GM12878 (cell line): ENCODE data around the gene LIMA1. TPM values are rescaled to one million over a fixed set of nuclear protein-coding genes. Genes with fewer than 3 reads are reported as not detected.

ENCODE experiments used
- ATAC-seq: fragments of 200-7000 bp; cut with Tn5 transposase; 3 replicates; pipeline ENCODE4 v1.9.1; 2020; ENCODE audit warnings: mild to moderate bottlenecking, moderate library complexity
- BruUV-seq: library from RNA; stranded (reverse); fragments of 400-500 nt; replicated peaks from 2 replicates; lab custom pipeline; 2021; lab: Mats Ljungman, UMichigan
- CTCF ChIA-PET: fragments of 300-600 bp; sonication (Branson Sonifier 250); formaldehyde crosslinking; extraction: SDS; loops from one replicate; lab custom pipeline; 2021; ENCODE audit warnings: inconsistent platforms; lab: Yijun Ruan, JAX
- POLR2A ChIA-PET: fragments of 350-600 bp; formaldehyde crosslinking; extraction: SDS; loops from one replicate; lab custom pipeline; 2021; ENCODE audit warnings: inconsistent platforms; lab: Charles Lee
- RAD21 ChIA-PET: fragments of 300-600 bp; sonication (Branson Sonifier 250); formaldehyde crosslinking; loops from one replicate; lab custom pipeline; 2023; ENCODE audit warnings: antibody characterized with exemption; ENCODE audit not compliant: unreplicated experiment; lab: Charles Lee
- SMC1A ChIA-PET: fragments of 300-600 bp; sonication (Branson Sonifier 250); formaldehyde crosslinking; loops from one replicate; lab custom pipeline; 2023; ENCODE audit not compliant: unreplicated experiment, uncharacterized antibody; lab: Charles Lee
- DNase-seq: peaks from one replicate; pipeline ENCODE4 v3.0.0-alpha.2; 2011; ENCODE audit warnings: low read depth, low spot score
- FAIRE-seq: peaks from 3 replicates; lab custom pipeline; 2011; peaks lifted over from hg19 to GRCh38; lab: Jason Lieb, UNC
- H2AFZ ChIP-seq: 2 replicates; pipeline ENCODE4 v1.6.0; 2011; ENCODE audit warnings: low read depth, low read length, control low read depth; ENCODE audit not compliant: control insufficient read depth
- H3K27ac ChIP-seq: 2 replicates; pipeline ENCODE4 v1.5.1; 2011; ENCODE audit warnings: control low read depth; ENCODE audit not compliant: control insufficient read depth, insufficient read depth
- H3K27me3 ChIP-seq, 2 experiments: replicated peaks in 1 of 2; 2 replicates each; pipeline versions ENCODE4 v1.6.0 to v1.6.1; 2011; ENCODE audit warnings: low read length in 1 of 2; ENCODE audit not compliant: control insufficient read depth in 2 of 2, insufficient read depth in 2 of 2
- H3K36me3 ChIP-seq, 2 experiments: 2 replicates each; pipeline ENCODE4 v1.5.1; 2011; ENCODE audit warnings: low read length in 1 of 2; ENCODE audit not compliant: control insufficient read depth in 2 of 2, insufficient read depth in 2 of 2
- H3K4me1 ChIP-seq: 2 replicates; pipeline ENCODE4 v1.6.1; 2011; ENCODE audit warnings: mild to moderate bottlenecking, low read length, moderate library complexity, mixed read lengths; ENCODE audit not compliant: control insufficient read depth, insufficient read depth
- H3K4me2 ChIP-seq: 2 replicates; pipeline ENCODE4 v1.6.0; 2011; ENCODE audit warnings: control low read depth; ENCODE audit not compliant: control insufficient read depth, insufficient read depth
- H3K4me3 ChIP-seq: fragments of 200-600 bp; sonication (generic); 2 replicates; pipeline ENCODE4 v1.5.1; 2016
- H3K79me2 ChIP-seq: 2 replicates; pipeline ENCODE4 v1.6.0; 2011; ENCODE audit warnings: low read length; ENCODE audit not compliant: control insufficient read depth, insufficient read depth
- H3K9ac ChIP-seq: 2 replicates; pipeline ENCODE4 v1.8.0; 2011; ENCODE audit warnings: low read length, control low read depth, mixed read lengths; ENCODE audit not compliant: control insufficient read depth, insufficient read depth
- H3K9me3 ChIP-seq: replicated peaks from 3 replicates; pipeline ENCODE4 v1.5.1; 2011; ENCODE audit warnings: mild to moderate bottlenecking, low read length; ENCODE audit not compliant: control insufficient read depth, insufficient read depth
- H4K20me1 ChIP-seq: 2 replicates; pipeline ENCODE4 v1.6.0; 2011; ENCODE audit not compliant: control insufficient read depth, insufficient read depth
- BACH1 ChIP-seq: fragments of 450-650 bp; IDR thresholded peaks from 2 replicates; pipeline ENCODE4 v1.6.1; 2017; ENCODE audit warnings: mild to moderate bottlenecking, borderline replicate concordance
- CBX3 ChIP-seq: fragments of 200-600 bp; sonication (generic); IDR thresholded peaks from 2 replicates; pipeline ENCODE4 v1.6.1; 2016; ENCODE audit warnings: low read depth, borderline replicate concordance
- CREM ChIP-seq: IDR thresholded peaks from 2 replicates; pipeline ENCODE4 v1.6.1; 2014; ENCODE audit warnings: antibody characterized with exemption, low read depth
- CTCF ChIP-seq, 3 experiments: IDR thresholded peaks in 2 of 3; conservative IDR thresholded peaks in 1 of 3; 2 replicates each; pipeline ENCODE4 v1.5.1; 2011; ENCODE audit warnings: low read depth in 3 of 3, low read length in 3 of 3, mild to moderate bottlenecking in 3 of 3, control low read depth in 2 of 3, moderate library complexity in 2 of 3, inconsistent platforms in 1 of 3, mixed read lengths in 1 of 3; ENCODE audit not compliant: control insufficient read depth in 2 of 3, insufficient read depth in 1 of 3; ENCODE audit errors: extremely low read depth in 1 of 3
- EGR1 ChIP-seq, 2 experiments: IDR thresholded peaks; 1 replicate in 1 of 2; 2 replicates in 1 of 2; pipeline ENCODE4 v1.6.1; 2011 to 2012; ENCODE audit warnings: low read depth in 2 of 2, low read length in 2 of 2, borderline replicate concordance in 1 of 2, mild to moderate bottlenecking in 1 of 2, moderate library complexity in 1 of 2
- IKZF1 ChIP-seq: fragments of 450-650 bp; conservative IDR thresholded peaks from 2 replicates; pipeline ENCODE4 v1.6.1; 2017; ENCODE audit warnings: antibody characterized with exemption, mild to moderate bottlenecking
- KLF5 ChIP-seq: fragments of 450-650 bp; IDR thresholded peaks from 2 replicates; pipeline ENCODE4 v1.6.1; 2014; ENCODE audit warnings: mild to moderate bottlenecking; ENCODE audit not compliant: partially characterized antibody
- MEF2A ChIP-seq: IDR thresholded peaks from 2 replicates; pipeline ENCODE4 v1.6.1; 2011; ENCODE audit warnings: low read depth, mild to moderate bottlenecking, low read length, moderate library complexity; ENCODE audit not compliant: insufficient read depth
- NR2F1 ChIP-seq: fragments of 450-650 bp; conservative IDR thresholded peaks from 2 replicates; pipeline ENCODE4 v1.6.1; 2017; ENCODE audit warnings: mild to moderate bottlenecking
- PAX5 ChIP-seq: IDR thresholded peaks from 2 replicates; pipeline ENCODE4 v1.6.1; 2011; ENCODE audit warnings: low read depth, low read length, borderline replicate concordance
- RBBP5 ChIP-seq: fragments of 200-600 bp; sonication (generic); conservative IDR thresholded peaks from 2 replicates; pipeline ENCODE4 v1.6.1; 2016
- RELA ChIP-seq: fragments of 450-650 bp; IDR thresholded peaks from 2 replicates; pipeline ENCODE4 v1.8.0; 2014; ENCODE audit warnings: borderline replicate concordance; ENCODE audit not compliant: partially characterized antibody
- SREBF2 ChIP-seq: IDR thresholded peaks from 2 replicates; pipeline ENCODE4 v1.6.1; 2012; ENCODE audit warnings: mild to moderate bottlenecking, low read length
- STAT3 ChIP-seq: IDR thresholded peaks from 2 replicates; pipeline ENCODE4 v1.6.1; 2011; ENCODE audit warnings: low read depth, low read length, improper control_type of control experiment
- TAF1 ChIP-seq: IDR thresholded peaks from 2 replicates; pipeline ENCODE4 v1.6.1; 2011; ENCODE audit warnings: mild to moderate bottlenecking, low read depth, low read length, borderline replicate concordance
- TCF7 ChIP-seq: IDR thresholded peaks from 2 replicates; pipeline ENCODE4 v1.6.1; 2014; ENCODE audit warnings: antibody characterized with exemption, borderline replicate concordance
- ZBED1 ChIP-seq: IDR thresholded peaks from 2 replicates; pipeline ENCODE4 v1.6.1; 2016; ENCODE audit warnings: borderline replicate concordance
- ZNF274 ChIP-seq: IDR thresholded peaks from one replicate; pipeline ENCODE4 v1.8.0; 2011; ENCODE audit not compliant: insufficient read length, insufficient read depth
- ZNF622 ChIP-seq: fragments of 450-650 bp; IDR thresholded peaks from 2 replicates; pipeline ENCODE4 v1.6.1; 2017; ENCODE audit warnings: mild to moderate bottlenecking, inconsistent platforms
- WGBS: methylation state at CpG from one replicate; pipeline ENCODE4 v1.1.6; 2016; ENCODE audit warnings: low lambda C conversion rate; ENCODE audit not compliant: insufficient replicate concordance, insufficient coverage; ENCODE audit errors: missing lambda C conversion rate; 5-methylcytosine and 5-hydroxymethylcytosine counted together
- in situ Hi-C: fragments of 300-500 bp; cut with MboI; formaldehyde crosslinking; loops from 9 replicates; pipeline ENCODE4 v1.14.3; 2018; ENCODE audit warnings: mixed read lengths
- intact Hi-C: fragments of 100-400 bp; cut with micrococcal nuclease; formaldehyde crosslinking; loops from one replicate; pipeline ENCODE4 v1.14.2; 2022; ENCODE audit not compliant: unreplicated experiment
- polyA plus RNA-seq, 11 experiments: library from polyadenylated mRNA; depleted of rRNA in 4 of 11; unstranded in 6 of 11; stranded (reverse) in 5 of 11; fragments of >200 nt; fragmentation: Nextera tagmentation in 4 of 11; fragmentation: Illumina TruSeq in 1 of 11; extraction: Ambion mirVana in 4 of 11; extraction: Trizol in 1 of 11; gene quantifications; 1 replicate in 1 of 11; 2 replicates in 10 of 11; pipeline versions ENCODE4 v1.2.1 to v1.2.3, GENCODE V29; 2011 to 2016; ENCODE audit warnings: inconsistent platforms in 2 of 11, missing spikeins in 2 of 11, low read depth in 1 of 11
- total RNA-seq, 4 experiments: library from RNA; depleted of rRNA in 3 of 4; stranded (reverse); fragments of >200 nt in 3 of 4; fragmentation: Illumina TruSeq in 1 of 4; extraction: Trizol in 1 of 4; gene quantifications; 2 replicates each; pipeline versions ENCODE4 v1.2.1 to v1.2.3, GENCODE V29; 2013 to 2021
- TF ChIP-seq, protein P1 (sequence below): IDR thresholded peaks from 2 replicates; pipeline ENCODE4 v1.6.1; 2011; ENCODE audit warnings: mild to moderate bottlenecking, low read depth, low read length, moderate library complexity; ENCODE audit not compliant: insufficient replicate concordance

Gene LIMA1
- total and polyA plus RNA-seq, 10 of the 15 experiments (the other 5 are each of a cell fraction or from before 2014, with no cell fraction given): 53.2 to 109 (median 60.8) TPM

GRCh38 chr12:50257236-50258166, 25.8 kb downstream of the LIMA1 start:
- no peak overlapping the region for H2AFZ ChIP-seq
- H3K9me3 ChIP-seq: no peaks in the 10 kb centered on the region
- no peak for ATAC-seq
- CTCF ChIA-PET: interaction anchor here (1.2 to 2.1 kb wide), 2 partner anchors 17 to 46 kb away, joined by 3 to 13 read pairs; no protein-coding TSS in a partner anchor
- POLR2A ChIA-PET: interaction anchor here (1.0 kb wide), 1 partner anchor 26 kb away, joined by 3 read pairs; no protein-coding TSS in a partner anchor
- H3K79me2 ChIP-seq: no peaks in the 10 kb centered on the region
- no peak overlapping the region for H3K27ac ChIP-seq
- H3K4me1 ChIP-seq: peaks cover 25% of the 10 kb centered on the region
- no peaks in the 10 kb centered on the region for H3K27me3 ChIP-seq
- BruUV-seq: no TSS peak
- no peak for DNase-seq
- RAD21 ChIA-PET: interaction anchor here (2.3 kb wide), 1 partner anchor 36 kb away, joined by 10 read pairs; no protein-coding TSS in a partner anchor
- H4K20me1 ChIP-seq: no peaks in the 10 kb centered on the region
- intact Hi-C loops (no loop called here), in situ Hi-C loops (no loop called here)
- H3K4me3 ChIP-seq: no peak overlapping the region
- FAIRE-seq: no peak
- no peak overlapping the region for H3K9ac ChIP-seq
- TF ChIP-seq ZNF274: no peak
- no peak for TF ChIP-seq CREM
- TF ChIP-seq CBX3: no peak
- TF ChIP-seq EGR1 (IDR thresholded peaks at IDR 0.05; ENCODE audit: borderline replicate concordance in 1 of 2, low read depth in 2 of 2, low read length in 2 of 2): no peak
- no peak for TF ChIP-seq BACH1
- no peak for TF ChIP-seq MEF2A
- TF ChIP-seq RELA: no peak
- no peak for TF ChIP-seq NR2F1
- no peak for TF ChIP-seq PAX5
- no peak for TF ChIP-seq CTCF (IDR thresholded peaks at IDR 0.05 in 2 of 3, conservative IDR thresholded peaks at IDR 0.05 in 1 of 3; ENCODE audit: control insufficient read depth in 2 of 3, extremely low read depth in 1 of 3, insufficient read depth in 1 of 3, low read depth in 3 of 3, low read length in 3 of 3)
- no peak for TF ChIP-seq KLF5
- no peak for TF ChIP-seq SREBF2
- TF ChIP-seq ZBED1: no peak
- TF ChIP-seq TCF7: no peak
- TF ChIP-seq, protein P1, sequence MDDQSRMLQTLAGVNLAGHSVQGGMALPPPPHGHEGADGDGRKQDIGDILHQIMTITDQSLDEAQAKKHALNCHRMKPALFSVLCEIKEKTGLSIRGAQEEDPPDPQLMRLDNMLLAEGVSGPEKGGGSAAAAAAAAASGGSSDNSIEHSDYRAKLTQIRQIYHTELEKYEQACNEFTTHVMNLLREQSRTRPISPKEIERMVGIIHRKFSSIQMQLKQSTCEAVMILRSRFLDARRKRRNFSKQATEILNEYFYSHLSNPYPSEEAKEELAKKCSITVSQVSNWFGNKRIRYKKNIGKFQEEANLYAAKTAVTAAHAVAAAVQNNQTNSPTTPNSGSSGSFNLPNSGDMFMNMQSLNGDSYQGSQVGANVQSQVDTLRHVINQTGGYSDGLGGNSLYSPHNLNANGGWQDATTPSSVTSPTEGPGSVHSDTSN: no peak
- TF ChIP-seq TAF1: no peak
- no peak for TF ChIP-seq RBBP5
- no peak for TF ChIP-seq STAT3
- TF ChIP-seq ZNF622: no peak
- TF ChIP-seq IKZF1: no peak
- no peaks in the 10 kb centered on the region for H3K36me3 ChIP-seq
- SMC1A ChIA-PET: interaction anchor here (1.2 to 5.0 kb wide), 3 partner anchors 24 to 36 kb away, joined by 3 to 61 read pairs (median 4); no protein-coding TSS in a partner anchor
- H3K4me2 ChIP-seq: no peak overlapping the region
- WGBS: 61% methylated on average over 6 of the region's 6 CpGs
